H1 (cell line): ENCODE measurements around the gene RABGAP1. TPM values are rescaled to one million over a fixed set of nuclear protein-coding genes. Genes with fewer than 3 reads are reported as not detected.

ENCODE experiments used
- CTCF ChIA-PET: fragments of 300-600 bp; sonication (Branson Sonifier 250); formaldehyde crosslinking; loops from one replicate; lab custom pipeline; 2021; ENCODE audit not compliant: partially characterized antibody; lab: Charles Lee
- POLR2A ChIA-PET: fragments of 300-600 bp; sonication (Branson Sonifier 250); formaldehyde crosslinking; loops from one replicate; lab custom pipeline; 2021; ENCODE audit warnings: inconsistent platforms; ENCODE audit not compliant: partially characterized antibody; lab: Charles Lee
- DNase-seq, 2 experiments: peaks; one replicate each; pipeline versions ENCODE4 v3.0.0 to v3.0.0-alpha.2; 2010 to 2022; ENCODE audit warnings: low spot score in 2 of 2, low read depth in 1 of 2, mixed read lengths in 1 of 2
- FAIRE-seq: peaks from 2 replicates; lab custom pipeline; 2011; peaks lifted over from hg19 to GRCh38; lab: Jason Lieb, UNC
- H2AFZ ChIP-seq: 2 replicates; pipeline ENCODE4 v1.8.1; 2012; ENCODE audit warnings: low read length, inconsistent platforms
- H2AK5ac ChIP-seq: 2 replicates; pipeline ENCODE4 v1.6.1; 2013; ENCODE audit warnings: low read depth, low read length
- H2BK120ac ChIP-seq: replicated peaks from 2 replicates; pipeline ENCODE3; 2013; ENCODE audit warnings: low read depth, low read length, inconsistent platforms
- H2BK12ac ChIP-seq: 2 replicates; pipeline ENCODE4 v1.6.1; 2013; ENCODE audit warnings: low read depth, low read length
- H2BK15ac ChIP-seq: 2 replicates; pipeline ENCODE4 v1.6.1; 2013; ENCODE audit warnings: low read length
- H2BK20ac ChIP-seq: 2 replicates; pipeline ENCODE4 v1.6.1; 2013; ENCODE audit warnings: low read length
- H2BK5ac ChIP-seq: 2 replicates; pipeline ENCODE4 v1.6.1; 2013; ENCODE audit warnings: low read depth, low read length
- H3K14ac ChIP-seq: 2 replicates; pipeline ENCODE4 v1.6.1; 2013; ENCODE audit warnings: inconsistent platforms; ENCODE audit not compliant: insufficient read length
- H3K18ac ChIP-seq: 2 replicates; pipeline ENCODE4 v1.6.1; 2013; ENCODE audit warnings: low read length; ENCODE audit errors: extremely low read depth
- H3K23ac ChIP-seq: 2 replicates; pipeline ENCODE4 v1.6.1; 2013; ENCODE audit warnings: inconsistent platforms; ENCODE audit not compliant: insufficient read length
- H3K23me2 ChIP-seq: 2 replicates; pipeline ENCODE4 v1.6.1; 2013; ENCODE audit warnings: low read depth, low read length
- H3K27ac ChIP-seq: 2 replicates; pipeline ENCODE4 v1.6.1; 2011; ENCODE audit warnings: low read depth, low read length, inconsistent platforms
- H3K27me3 ChIP-seq, 4 experiments: replicated peaks in 1 of 4; 1 replicate in 1 of 4; 2 replicates in 3 of 4; pipeline versions ENCODE4 v1.6.1 to v1.8.1; 2011 to 2013; ENCODE audit warnings: low read length in 3 of 4, mild to moderate bottlenecking in 3 of 4, inconsistent platforms in 2 of 4, mixed read lengths in 2 of 4, moderate library complexity in 1 of 4; ENCODE audit not compliant: control insufficient read depth in 3 of 4, insufficient read depth in 3 of 4; ENCODE audit errors: extremely low read depth in 1 of 4
- H3K36me3 ChIP-seq, 4 experiments: 2 replicates each; pipeline versions ENCODE4 v1.6.1 to v1.8.1; 2011 to 2013; ENCODE audit warnings: mild to moderate bottlenecking in 4 of 4, low read length in 3 of 4, moderate library complexity in 2 of 4, control low read depth in 1 of 4, inconsistent platforms in 1 of 4; ENCODE audit not compliant: insufficient read depth in 4 of 4, control insufficient read depth in 2 of 4
- H3K4ac ChIP-seq: replicated peaks from 2 replicates; pipeline ENCODE3; 2013; ENCODE audit warnings: low read length, low read depth, mixed read lengths, inconsistent platforms; ENCODE audit not compliant: insufficient read length
- H3K4me1 ChIP-seq, 4 experiments: replicated peaks in 1 of 4; 1 replicate in 1 of 4; 2 replicates in 3 of 4; pipeline versions ENCODE4 v1.6.1 to v1.8.1; 2011 to 2013; ENCODE audit warnings: low read length in 3 of 4, inconsistent platforms in 2 of 4, mixed read lengths in 1 of 4; ENCODE audit not compliant: insufficient read depth in 4 of 4, control insufficient read depth in 3 of 4
- H3K4me2 ChIP-seq, 2 experiments: 2 replicates each; pipeline versions ENCODE4 v1.6.1 to v1.8.1; 2011 to 2013; ENCODE audit warnings: low read depth in 2 of 2, low read length in 2 of 2, control low read depth in 1 of 2, inconsistent platforms in 1 of 2, mild to moderate bottlenecking in 1 of 2; ENCODE audit not compliant: insufficient read depth in 1 of 2
- H3K4me3 ChIP-seq, 4 experiments: fragments of 200-600, 300-600 bp in 1 of 4; sonication (generic), shearing (Covaris generic), sonication (Bioruptor Twin) in 1 of 4; 2 replicates each; pipeline versions ENCODE4 v1.5.1 to v1.8.1; 2011 to 2016; ENCODE audit warnings: low read length in 4 of 4, low read depth in 3 of 4, control low read depth in 2 of 4, inconsistent platforms in 2 of 4, mild to moderate bottlenecking in 2 of 4, mixed read lengths in 1 of 4, moderate library complexity in 1 of 4; ENCODE audit not compliant: insufficient read depth in 2 of 4; ENCODE audit errors: extremely low read depth in 1 of 4
- H3K56ac ChIP-seq: replicated peaks from 2 replicates; pipeline ENCODE3; 2013; ENCODE audit warnings: low read depth, mild to moderate bottlenecking, mixed read lengths, low read length, inconsistent platforms; ENCODE audit not compliant: insufficient read length
- H3K79me1 ChIP-seq: 2 replicates; pipeline ENCODE4 v1.6.1; 2013; ENCODE audit warnings: low read depth, low read length, control low read depth
- H3K79me2 ChIP-seq, 2 experiments: 2 replicates each; pipeline versions ENCODE4 v1.6.1 to v1.8.1; 2012 to 2013; ENCODE audit warnings: low read length in 2 of 2, mild to moderate bottlenecking in 2 of 2, inconsistent platforms in 1 of 2; ENCODE audit not compliant: insufficient read depth in 2 of 2, control insufficient read depth in 1 of 2
- H3K9ac ChIP-seq, 4 experiments: replicated peaks in 1 of 4; 1 replicate in 1 of 4; 2 replicates in 3 of 4; pipeline versions ENCODE4 v1.6.1 to v1.8.1; 2011 to 2013; ENCODE audit warnings: low read depth in 3 of 4, low read length in 3 of 4, control low read depth in 2 of 4, mild to moderate bottlenecking in 2 of 4, moderate library complexity in 2 of 4, inconsistent platforms in 1 of 4; ENCODE audit errors: extremely low read depth in 1 of 4
- H3K9me3 ChIP-seq, 2 experiments: 2 replicates each; pipeline versions ENCODE4 v1.6.1 to v1.8.1; 2012 to 2013; ENCODE audit warnings: mild to moderate bottlenecking in 2 of 2, moderate library complexity in 2 of 2, control low read depth in 1 of 2, inconsistent platforms in 1 of 2, low read depth in 1 of 2, low read length in 1 of 2, mixed read lengths in 1 of 2; ENCODE audit not compliant: insufficient read depth in 2 of 2
- H4K20me1 ChIP-seq, 2 experiments: replicated peaks in 1 of 2; 2 replicates each; pipeline versions ENCODE3 to v1.8.1; 2011 to 2013; ENCODE audit warnings: inconsistent platforms in 2 of 2, low read length in 2 of 2, mild to moderate bottlenecking in 1 of 2; ENCODE audit not compliant: insufficient read depth in 2 of 2, control insufficient read depth in 1 of 2
- H4K5ac ChIP-seq: 2 replicates; pipeline ENCODE4 v1.6.1; 2013; ENCODE audit warnings: low read length, low read depth, mixed read lengths, inconsistent platforms; ENCODE audit not compliant: insufficient read length
- H4K8ac ChIP-seq: 2 replicates; pipeline ENCODE4 v1.8.0; 2013; ENCODE audit warnings: mild to moderate bottlenecking, moderate library complexity, low read length, inconsistent platforms; ENCODE audit not compliant: insufficient read depth; ENCODE audit errors: extremely low read depth
- H4K91ac ChIP-seq: replicated peaks from 2 replicates; pipeline ENCODE3; 2013; ENCODE audit warnings: low read length, mixed read lengths, inconsistent platforms; ENCODE audit not compliant: insufficient read length
- CTBP2 ChIP-seq: IDR thresholded peaks from 2 replicates; pipeline ENCODE4 v1.7.0; 2011; ENCODE audit warnings: borderline replicate concordance, mild to moderate bottlenecking, moderate library complexity, mixed read lengths, low read length; ENCODE audit not compliant: insufficient read depth, insufficient read length
- GABPA ChIP-seq: IDR thresholded peaks from 2 replicates; pipeline ENCODE4 v1.6.1; 2011; ENCODE audit warnings: mild to moderate bottlenecking, low read length, moderate library complexity, borderline replicate concordance; ENCODE audit not compliant: insufficient read depth
- HDAC6 ChIP-seq: IDR thresholded peaks from one replicate; pipeline ENCODE4 v1.7.1; 2012; ENCODE audit warnings: low read depth, mild to moderate bottlenecking, inconsistent platforms, low read length, moderate library complexity
- SAP30 ChIP-seq: fragments of 300-600 bp; sonication (generic); IDR thresholded peaks from 2 replicates; pipeline ENCODE4 v1.7.1; 2012; ENCODE audit warnings: low read length, moderate library complexity, mild to moderate bottlenecking, inconsistent platforms; ENCODE audit not compliant: insufficient read depth, insufficient replicate concordance
- SIN3A ChIP-seq, 2 experiments: IDR thresholded peaks in 1 of 2; conservative IDR thresholded peaks in 1 of 2; 2 replicates each; pipeline ENCODE4 v1.6.1; 2011 to 2012; ENCODE audit warnings: low read length in 2 of 2, improper control_type of control experiment in 1 of 2, low read depth in 1 of 2, mild to moderate bottlenecking in 1 of 2
- WGBS, 2 experiments: shearing (Covaris generic) in 1 of 2; methylation state at CpG; one replicate each; pipeline versions ENCODE4 v1.1.6 to v1.1.7; 2013 to 2015; ENCODE audit warnings: low lambda C conversion rate in 2 of 2, mixed read lengths in 2 of 2, inconsistent platforms in 1 of 2, low coverage in 1 of 2, missing lambda C conversion rate in 1 of 2; ENCODE audit not compliant: insufficient replicate concordance in 2 of 2, insufficient coverage in 1 of 2, insufficient read length in 1 of 2; ENCODE audit errors: extremely low coverage in 1 of 2, missing lambda C conversion rate in 1 of 2; 5-methylcytosine and 5-hydroxymethylcytosine counted together
- polyA plus RNA-seq, 7 experiments: library from polyadenylated mRNA; depleted of rRNA in 3 of 7; stranded (reverse) in 5 of 7; unstranded in 2 of 7; fragments of >200 nt in 5 of 7; fragments of 200-250 nt in 2 of 7; gene quantifications; 1 replicate in 5 of 7; 2 replicates in 1 of 7; 4 replicates in 1 of 7; pipeline versions ENCODE4 v1.2.1 to v1.2.3, GENCODE V29; 2011 to 2013; ENCODE audit warnings: missing spikeins in 2 of 7, mixed read lengths in 2 of 7
- total RNA-seq: library from RNA; stranded (reverse); fragmentation: NEBNext Ultra II Directional; extraction: Animal tissue kit (Norgen Biotek cat#: 25700); gene quantifications from 2 replicates; pipeline ENCODE4 v1.2.1, GENCODE V29; 2021

RABGAP1 gene
- total and polyA plus RNA-seq, 2 of the 8 experiments (the other 6 are each of a cell fraction or from before 2014, with no cell fraction given) = 15.7 to 38.3 TPM

GRCh38 chr9:122941582-122942234 is 888 bp downstream of the RABGAP1 start:
- H3K4me3 ChIP-seq = peak overlapping the region; percentile 83 to 93 (median 90)
- 14% methylated on average over 17 of the region's 17 CpGs; no CpG with 5 or more reads in 1 of the 2 experiments for WGBS, 2 experiments
- ChIA-PET POLR2A (interaction anchor here (0.7 to 6.2 kb wide), 11 partner anchors 9 to 131 kb away, joined by 3 to 79 read pairs (median 8); partner anchors contain the start of genes ZBTB26 and ZBTB6), CTCF (no interaction called here)
- H3K56ac ChIP-seq = peak overlapping the region; percentile 11
- H3K18ac ChIP-seq = no peak overlapping the region; the same call in 1 of the 2 replicates
- H4K8ac ChIP-seq = peak overlapping the region; percentile 99; the same call in 1 of the 2 replicates
- H3K36me3 ChIP-seq = peaks cover 2 to 14% (median 4%) of the 10 kb centered on the region in 4 experiments; a peak in 3 of 8 replicates
- H3K9ac ChIP-seq = peak overlapping the region; percentile 92 to 96 (median 94)
- H4K20me1 ChIP-seq = peaks cover 4% of the 10 kb centered on the region in 2 experiments
- peak; percentile 69 to 72; a peak in 2 of 4 replicates for TF ChIP-seq SIN3A (conservative IDR thresholded peaks at IDR 0.05 in 1 of 2, IDR thresholded peaks at IDR 0.05 in 1 of 2; ENCODE audit: low read depth in 1 of 2, low read length in 2 of 2)
- TF ChIP-seq SAP30 = peak; percentile 55
- TF ChIP-seq HDAC6 = no peak
- TF ChIP-seq CTBP2 = no peak
- no peak for TF ChIP-seq GABPA
- H4K91ac ChIP-seq = peak overlapping the region; percentile 20
- no peaks in the 10 kb centered on the region for H3K27me3 ChIP-seq
- H2BK15ac ChIP-seq = no peak overlapping the region
- H3K27ac ChIP-seq = peak overlapping the region; percentile 96
- peaks cover 2 to 7% (median 2%) of the 10 kb centered on the region in 4 experiments; a peak in 5 of 7 replicates for H3K4me1 ChIP-seq
- H3K14ac ChIP-seq = no peak overlapping the region
- 0 out of 2 replicates have a peak overlapping the region, but pooled peaks have one; percentile 0 for H2BK5ac ChIP-seq
- no peak overlapping the region for H2AFZ ChIP-seq
- no peak overlapping the region for H3K4ac ChIP-seq
- FAIRE-seq = no peak
- no peaks in the 10 kb centered on the region for H3K79me1 ChIP-seq
- peak overlapping the region; percentile 90 to 98 for H3K4me2 ChIP-seq
- H2BK12ac ChIP-seq = peak overlapping the region; percentile 35; the same call in 1 of the 2 replicates
- H3K23ac ChIP-seq = no peak overlapping the region
- H4K5ac ChIP-seq = peak overlapping the region; percentile 7
- H2AK5ac ChIP-seq = no peak overlapping the region; the same call in 1 of the 2 replicates
- no peak overlapping the region for H2BK120ac ChIP-seq
- H2BK20ac ChIP-seq = no peak overlapping the region
- peaks cover 35 to 54% of the 10 kb centered on the region in 2 experiments for H3K79me2 ChIP-seq
- peaks cover 3% of the 10 kb centered on the region for H3K23me2 ChIP-seq
- no peaks in the 10 kb centered on the region for H3K9me3 ChIP-seq
- no peak for DNase-seq
